Mesendoderm (in vitro differentiated cells): ENCODE results near the gene NAV2.
A peak's percentile ranks its signal among the peaks of the same experiment; 100 is the strongest.

Source experiments
- DNase-seq: peaks from one replicate; pipeline ENCODE4 v3.0.0; 2013
- H2AK5ac ChIP-seq: 2 replicates; pipeline ENCODE4 v1.6.1; 2013; ENCODE audit warnings: low read length, inconsistent platforms
- H2BK120ac ChIP-seq: 2 replicates; pipeline ENCODE4 v1.6.1; 2013; ENCODE audit warnings: low read depth, mild to moderate bottlenecking, low read length, moderate library complexity, mixed read lengths
- H2BK15ac ChIP-seq: replicated peaks from 2 replicates; pipeline ENCODE4 v1.6.1; 2013; ENCODE audit warnings: low read depth, mild to moderate bottlenecking, moderate library complexity
- H2BK5ac ChIP-seq: 2 replicates; pipeline ENCODE4 v1.6.1; 2013; ENCODE audit warnings: low read length, inconsistent platforms
- H3K18ac ChIP-seq: 2 replicates; pipeline ENCODE4 v1.6.1; 2013; ENCODE audit warnings: mild to moderate bottlenecking, low read length, mixed read lengths
- H3K23ac ChIP-seq: one replicate; pipeline ENCODE4 v1.6.1; 2013; ENCODE audit warnings: low read length
- H3K27ac ChIP-seq: 2 replicates; pipeline ENCODE4 v1.5.1; 2013; ENCODE audit warnings: low read depth, mild to moderate bottlenecking, inconsistent platforms, low read length, moderate library complexity
- H3K27me3 ChIP-seq: 2 replicates; pipeline ENCODE4 v1.6.1; 2013; ENCODE audit warnings: low read length, control low read depth, mild to moderate bottlenecking, inconsistent platforms; ENCODE audit not compliant: insufficient read depth, poor library complexity
- H3K36me3 ChIP-seq: 2 replicates; pipeline ENCODE4 v1.6.1; 2013; ENCODE audit warnings: low read length, inconsistent platforms; ENCODE audit not compliant: control insufficient read depth, insufficient read depth
- H3K4ac ChIP-seq: one replicate; pipeline ENCODE4 v1.6.1; 2013; ENCODE audit warnings: low read depth, mild to moderate bottlenecking, low read length, moderate library complexity
- H3K4me1 ChIP-seq: 2 replicates; pipeline ENCODE4 v1.6.1; 2013; ENCODE audit warnings: low read depth, low read length, inconsistent platforms; ENCODE audit not compliant: control insufficient read depth
- H3K4me2 ChIP-seq: 2 replicates; pipeline ENCODE4 v1.6.1; 2013; ENCODE audit warnings: low read length
- H3K4me3 ChIP-seq: 2 replicates; pipeline ENCODE4 v1.5.1; 2013; ENCODE audit warnings: mild to moderate bottlenecking, low read length
- H3K56ac ChIP-seq: one replicate; pipeline ENCODE4 v1.6.1; 2013; ENCODE audit warnings: low read length
- H3K79me1 ChIP-seq: 2 replicates; pipeline ENCODE4 v1.6.1; 2013; ENCODE audit warnings: low read length, inconsistent platforms
- H3K79me2 ChIP-seq: 2 replicates; pipeline ENCODE4 v1.6.1; 2013; ENCODE audit warnings: mild to moderate bottlenecking, low read length; ENCODE audit not compliant: control insufficient read depth, insufficient read depth
- H3K9ac ChIP-seq: 2 replicates; pipeline ENCODE4 v1.6.1; 2013; ENCODE audit warnings: low read length, inconsistent platforms
- H4K5ac ChIP-seq: one replicate; pipeline ENCODE4 v1.6.1; 2013; ENCODE audit warnings: low read length
- H4K8ac ChIP-seq: one replicate; pipeline ENCODE4 v1.6.1; 2013; ENCODE audit warnings: low read depth, mild to moderate bottlenecking, control low read depth, low read length, moderate library complexity
- WGBS: extraction: QIAGEN DNeasy Blood & Tissue Kit; methylation state at CpG from one replicate; pipeline ENCODE4 v1.1.7; 2013; ENCODE audit warnings: low lambda C conversion rate, missing lambda C conversion rate; ENCODE audit not compliant: insufficient coverage; ENCODE audit errors: extremely low coverage; 5-methylcytosine and 5-hydroxymethylcytosine counted together

Gene NAV2

GRCh38 chr11:19806251-19806650 lies 93.6 kb downstream of the NAV2 start:
- no CpG with 5 or more reads among the region's 2 CpGs for WGBS
- no peak overlapping the region for H3K56ac ChIP-seq
- H2BK5ac ChIP-seq, result no peak overlapping the region
- no peak overlapping the region for H2BK120ac ChIP-seq
- H3K4me3 ChIP-seq, result no peak overlapping the region
- H3K79me1 ChIP-seq, result no peaks in the 10 kb centered on the region
- H3K4ac ChIP-seq, result no peak overlapping the region
- no peak overlapping the region for H3K18ac ChIP-seq
- no peaks in the 10 kb centered on the region for H3K36me3 ChIP-seq
- peaks cover 1% of the 10 kb centered on the region for H3K79me2 ChIP-seq
- H3K23ac ChIP-seq, result no peak overlapping the region
- no peak overlapping the region for H4K5ac ChIP-seq
- H2BK15ac ChIP-seq, result no peak overlapping the region
- no peak overlapping the region for H3K27ac ChIP-seq
- DNase-seq, result no peak
- H3K4me2 ChIP-seq, result no peak overlapping the region
- H3K27me3 ChIP-seq, result no peaks in the 10 kb centered on the region
- H4K8ac ChIP-seq, result no peak overlapping the region
- H2AK5ac ChIP-seq, result no peak overlapping the region
- peaks cover 14% of the 10 kb centered on the region for H3K4me1 ChIP-seq
- H3K9ac ChIP-seq, result no peak overlapping the region

- Histone ChIP-seq H3K18ac (no peak overlapping the region), H3K9ac (no peak overlapping the region), H3K79me1 (no peaks in the 10 kb centered on the region), H4K8ac (no peak overlapping the region), H3K4ac (no peak overlapping the region), H3K4me3 (no peak overlapping the region), H2BK120ac (no peak overlapping the region), H2BK5ac (no peak overlapping the region), H3K4me1 (peaks cover 18% of the 10 kb centered on the region), H4K5ac (no peak overlapping the region), H3K56ac (no peak overlapping the region), H3K27ac (no peak overlapping the region), H3K27me3 (no peaks in the 10 kb centered on the region), H3K79me2 (peaks cover 1% of the 10 kb centered on the region), H3K4me2 (no peak overlapping the region), H3K36me3 (no peaks in the 10 kb centered on the region), H2BK15ac (no peak overlapping the region), H3K23ac (no peak overlapping the region), H2AK5ac (no peak overlapping the region)
- no CpG with 5 or more reads among the region's 1 CpG for WGBS
- no peak for DNase-seq
These were observed 95.7 kb downstream of the NAV2 start for GRCh38 chr11:19808076-19808911.

- Histone ChIP-seq H2BK120ac (no peak overlapping the region), H4K8ac (no peak overlapping the region), H3K79me2 (peaks cover 3% of the 10 kb centered on the region), H3K9ac (no peak overlapping the region), H3K4me1 (peaks cover 10% of the 10 kb centered on the region), H4K5ac (no peak overlapping the region), H3K27ac (no peak overlapping the region), H3K23ac (no peak overlapping the region), H3K56ac (no peak overlapping the region), H2AK5ac (no peak overlapping the region), H3K79me1 (no peaks in the 10 kb centered on the region), H3K18ac (no peak overlapping the region), H3K4me2 (no peak overlapping the region), H3K27me3 (no peaks in the 10 kb centered on the region), H3K36me3 (no peaks in the 10 kb centered on the region), H2BK15ac (no peak overlapping the region), H3K4ac (no peak overlapping the region), H2BK5ac (no peak overlapping the region), H3K4me3 (no peak overlapping the region)
- WGBS, result no CpG with 5 or more reads among the region's 4 CpGs
- DNase-seq, result no peak
These were observed 98.2 kb downstream of the NAV2 start for GRCh38 chr11:19810852-19811251.

GRCh38 chr11:19811380-19811779 lies 98.7 kb downstream of the NAV2 start:
- Histone ChIP-seq H2BK15ac (no peak overlapping the region), H2AK5ac (no peak overlapping the region), H3K9ac (no peak overlapping the region), H3K4me1 (peaks cover 10% of the 10 kb centered on the region), H3K79me1 (no peaks in the 10 kb centered on the region), H3K23ac (no peak overlapping the region), H3K27me3 (no peaks in the 10 kb centered on the region), H2BK5ac (no peak overlapping the region), H3K18ac (no peak overlapping the region), H2BK120ac (no peak overlapping the region), H3K56ac (no peak overlapping the region), H3K36me3 (no peaks in the 10 kb centered on the region), H3K4me2 (no peak overlapping the region), H3K4me3 (no peak overlapping the region), H4K8ac (no peak overlapping the region), H3K79me2 (peaks cover 3% of the 10 kb centered on the region), H3K4ac (no peak overlapping the region), H3K27ac (no peak overlapping the region), H4K5ac (no peak overlapping the region)
- whole genome bisulfite sequencing, result no CpG with 5 or more reads among the region's 1 CpG
- no peak for DNase-seq

DNA sequence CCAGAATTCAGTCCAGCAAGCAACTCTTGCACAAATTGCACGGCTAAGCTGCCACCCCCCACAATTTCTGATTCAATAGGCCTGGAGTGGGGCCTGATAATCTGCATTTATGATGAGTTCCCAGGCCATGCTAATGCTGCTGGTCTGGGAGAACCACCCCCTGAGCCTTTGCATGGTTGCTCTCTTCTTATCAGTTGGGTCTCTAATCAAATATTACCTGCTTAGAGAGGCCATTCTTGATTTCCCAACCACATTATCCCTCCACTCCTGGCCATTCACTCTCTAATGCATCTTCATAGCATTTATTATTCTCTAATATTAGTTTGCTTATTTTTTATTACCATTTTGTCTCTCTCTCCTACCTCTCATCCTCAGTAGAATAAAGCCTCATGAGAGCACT lies 99.5 kb downstream of the NAV2 start:
- Histone ChIP-seq H3K4me2 (no peak overlapping the region), H3K36me3 (no peaks in the 10 kb centered on the region), H3K79me2 (peaks cover 3% of the 10 kb centered on the region), H2BK120ac (no peak overlapping the region), H3K4ac (no peak overlapping the region), H3K9ac (no peak overlapping the region), H3K4me3 (no peak overlapping the region), H3K79me1 (no peaks in the 10 kb centered on the region), H2BK15ac (no peak overlapping the region), H3K27ac (no peak overlapping the region), H2AK5ac (no peak overlapping the region), H4K8ac (no peak overlapping the region), H3K56ac (no peak overlapping the region), H2BK5ac (no peak overlapping the region), H4K5ac (no peak overlapping the region), H3K23ac (no peak overlapping the region), H3K27me3 (no peaks in the 10 kb centered on the region), H3K4me1 (peaks cover 12% of the 10 kb centered on the region), H3K18ac (no peak overlapping the region)
- DNase-seq, result no peak
- no CpG with 5 or more reads among the region's 1 CpG for WGBS

- H2BK5ac ChIP-seq, result no peak overlapping the region
- H4K5ac ChIP-seq, result no peak overlapping the region
- H3K27ac ChIP-seq, result no peak overlapping the region
- no peak overlapping the region for H3K4me3 ChIP-seq
- H3K9ac ChIP-seq, result no peak overlapping the region
- H3K56ac ChIP-seq, result no peak overlapping the region
- no CpG with 5 or more reads among the region's 4 CpGs for WGBS
- DNase-seq, result no peak
- no peak overlapping the region for H4K8ac ChIP-seq
- H2AK5ac ChIP-seq, result no peak overlapping the region
- peak overlapping the region; percentile 49 for H3K4ac ChIP-seq
- H3K23ac ChIP-seq, result no peak overlapping the region
- no peak overlapping the region for H2BK15ac ChIP-seq
- peaks cover 17% of the 10 kb centered on the region for H3K4me1 ChIP-seq
- peaks cover 3% of the 10 kb centered on the region for H3K79me2 ChIP-seq
- H3K27me3 ChIP-seq, result no peaks in the 10 kb centered on the region
- no peaks in the 10 kb centered on the region for H3K79me1 ChIP-seq
- H3K36me3 ChIP-seq, result no peaks in the 10 kb centered on the region
- H2BK120ac ChIP-seq, result no peak overlapping the region
- H3K4me2 ChIP-seq, result no peak overlapping the region
- no peak overlapping the region for H3K18ac ChIP-seq
These were observed 100.1 kb downstream of the NAV2 start for GRCh38 chr11:19812710-19813109.
